Lower leg skin (tissue), 4 donors: ENCODE measurements around the gene NHLRC3. TPM values are rescaled to one million over a fixed set of nuclear protein-coding genes. Genes with fewer than 3 reads are reported as not detected.

Source experiments
- DNase-seq, 2 donors: peaks; one replicate each; pipeline ENCODE4 v3.0.0-alpha.2; 2019; ENCODE audit warnings: low spot score in 2 of 2
- H3K4me3 ChIP-seq: fragments of 200-600 bp; sonication (generic); 2 replicates; pipeline ENCODE4 v1.5.1; 2017; ENCODE audit warnings: mild to moderate bottlenecking, low read depth; ENCODE audit not compliant: poor library complexity, severe bottlenecking
- CTCF ChIP-seq, 3 donors: fragments of 450-650 bp; IDR thresholded peaks; one replicate each; pipeline ENCODE4 v1.5.1; 2016; ENCODE audit warnings: antibody characterized with exemption in 3 of 3, mild to moderate bottlenecking in 3 of 3, moderate library complexity in 2 of 3
- POLR2A ChIP-seq, 2 donors: fragments of 450-650 bp; IDR thresholded peaks; one replicate each; pipeline ENCODE4 v1.6.1; 2016 to 2017; ENCODE audit warnings: antibody characterized with exemption in 2 of 2, mild to moderate bottlenecking in 1 of 2, moderate library complexity in 1 of 2
- intact Hi-C: fragments of 100-400 bp; cut with DNase I; formaldehyde crosslinking; loops from one replicate; pipeline ENCODE4 v1.15.0; 2023; ENCODE audit warnings: low total_unique reads
- total RNA-seq, 4 donors: library from RNA; depleted of rRNA; stranded (reverse); fragments of >200 nt; gene quantifications; one replicate each; pipeline ENCODE4 v1.1.0, GENCODE V29; 2016

Gene NHLRC3
- total RNA-seq, 4 donors from 2014 or later: 8.3 to 12.9 (median 9.7) TPM

- TF ChIP-seq CTCF (IDR thresholded peaks at IDR 0.05) (no peak), POLR2A (IDR thresholded peaks at IDR 0.05) (no peak)
- no peak overlapping the region for H3K4me3 ChIP-seq
- DNase-seq: no peak
- intact Hi-C loops: no loop called here
These were observed 61.0 kb downstream of the NHLRC3 start for GRCh38 chr13:39099231-39099630.

Other genes with a start within 250 kb of the NHLRC3 start
- not detected for gene STOML3, start 47.6 kb upstream of the NHLRC3 start, total RNA-seq
- 10 to 100 TPM; 20.6 to 31.3 (median 21.4) TPM for gene PROSER1, start 367 bp upstream of the NHLRC3 start, total RNA-seq